Measurements from ENCODE around the gene GPX4.

Gene GPX4

GRCh38 chr19:1065606-1066109 is 38.1 kb upstream of the GPX4 start:
- Histone ChIP-seq H4K20me1 (ENCODE audit: insufficient read depth, low read length, poor library complexity, severe bottlenecking) (peaks cover 3% of the 10 kb centered on the region), H3K36me3 (ENCODE audit: insufficient read depth, low read length) (no peaks in the 10 kb centered on the region), H3K27me3 (ENCODE audit: insufficient read depth, low read length, poor library complexity, severe bottlenecking) (no peaks in the 10 kb centered on the region), H3K79me2 (ENCODE audit: insufficient read depth, low read length) (peaks cover 30% of the 10 kb centered on the region; the same call in 1 of the 2 replicates), H2AFZ (ENCODE audit: low read length) (no peak overlapping the region), H3F3A (ENCODE audit: low read depth) (no peaks in the 10 kb centered on the region), H3K4me1 (ENCODE audit: insufficient read depth, low read length, poor library complexity, severe bottlenecking) (peaks cover 23% of the 10 kb centered on the region), H3K9ac (ENCODE audit: low read depth, low read length, poor library complexity, severe bottlenecking) (no peak overlapping the region), H3K4me2 (ENCODE audit: low read depth, low read length, poor library complexity, severe bottlenecking) (peak overlapping the region; percentile 86), H3K9me3 (ENCODE audit: insufficient read depth, low read depth, low read length) (no peaks in the 10 kb centered on the region), H3K9me2 (replicated peaks; ENCODE audit: low read depth, low read length) (no peaks in the 10 kb centered on the region), H3K4me3 (ENCODE audit: low read length, poor library complexity, severe bottlenecking) (peak overlapping the region; percentile 40)
- TF ChIP-seq CTCF (conservative IDR thresholded peaks at IDR 0.05; ENCODE audit: low read length): no peak
- no peak for TF ChIP-seq EZH2phosphoT487 (IDR thresholded peaks at IDR 0.05; ENCODE audit: borderline replicate concordance)

GRCh38 chr19:1066251-1066747 is 37.5 kb upstream of the GPX4 start:
- Histone ChIP-seq H3K9me2 (replicated peaks; ENCODE audit: low read depth, low read length) (no peaks in the 10 kb centered on the region), H3K79me2 (ENCODE audit: insufficient read depth, low read length) (peaks cover 34% of the 10 kb centered on the region; the same call in 1 of the 2 replicates), H2AFZ (ENCODE audit: low read length) (no peak overlapping the region), H3K4me3 (ENCODE audit: low read length, poor library complexity, severe bottlenecking) (peak overlapping the region; percentile 84), H3K27me3 (ENCODE audit: insufficient read depth, low read length, poor library complexity, severe bottlenecking) (no peaks in the 10 kb centered on the region), H4K20me1 (ENCODE audit: insufficient read depth, low read length, poor library complexity, severe bottlenecking) (peaks cover 3% of the 10 kb centered on the region), H3F3A (ENCODE audit: low read depth) (no peaks in the 10 kb centered on the region), H3K9ac (ENCODE audit: low read depth, low read length, poor library complexity, severe bottlenecking) (peak overlapping the region; percentile 80), H3K9me3 (ENCODE audit: insufficient read depth, low read depth, low read length) (no peaks in the 10 kb centered on the region), H3K36me3 (ENCODE audit: insufficient read depth, low read length) (no peaks in the 10 kb centered on the region), H3K4me2 (ENCODE audit: low read depth, low read length, poor library complexity, severe bottlenecking) (peak overlapping the region; percentile 86), H3K4me1 (ENCODE audit: insufficient read depth, low read length, poor library complexity, severe bottlenecking) (peaks cover 23% of the 10 kb centered on the region)
- TF ChIP-seq CTCF (conservative IDR thresholded peaks at IDR 0.05; ENCODE audit: low read length) (no peak), EZH2phosphoT487 (IDR thresholded peaks at IDR 0.05; ENCODE audit: borderline replicate concordance) (no peak)

DNA sequence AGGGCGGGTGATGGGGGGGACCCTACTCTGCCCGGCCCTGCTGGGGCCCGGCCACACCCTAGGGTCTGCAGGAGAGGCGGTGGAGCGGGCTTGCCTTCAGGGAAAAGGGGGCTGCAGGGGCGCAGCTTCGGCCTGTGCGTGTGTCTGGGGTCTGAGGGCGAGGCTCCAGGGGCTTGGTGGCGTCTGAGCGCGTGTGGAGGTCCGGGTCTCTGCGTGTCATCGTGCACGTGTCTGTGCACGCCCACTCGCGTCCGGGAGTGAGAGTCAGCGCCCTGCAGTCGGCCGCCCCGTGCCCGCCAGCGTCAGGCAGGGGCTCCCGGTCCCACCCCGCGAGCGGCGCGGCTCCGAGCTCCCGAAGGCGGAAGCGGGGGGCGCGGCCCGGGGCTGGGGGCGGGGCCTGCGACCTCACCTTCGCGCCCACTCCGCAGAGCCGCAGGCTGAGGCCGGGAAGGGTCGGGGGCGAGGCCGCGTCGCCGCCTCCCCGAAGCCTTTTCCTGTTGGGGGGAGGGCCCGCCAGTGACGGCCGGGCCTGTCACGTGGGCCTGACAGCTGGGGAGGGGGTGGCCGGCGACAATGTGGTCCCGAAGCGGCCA is 37.0 kb upstream of the GPX4 start, which contains the start of gene ARHGAP45:
Gene ARHGAP45 (plus strand): TSS at position 420 of the 593 bp plus-strand sequence. CDS start 239 bp downstream, outside the sequence.
- peak within 1 kb of the TSS; percentile 86 for H3K4me2 ChIP-seq (ENCODE audit: low read depth, low read length, poor library complexity, severe bottlenecking)
- H3K36me3 ChIP-seq (ENCODE audit: insufficient read depth, low read length): no peaks in the 10 kb centered on the region
- peaks cover 34% of the 10 kb centered on the region; the same call in 1 of the 2 replicates for H3K79me2 ChIP-seq (ENCODE audit: insufficient read depth, low read length)
- no peaks in the 10 kb centered on the region for H3K9me2 ChIP-seq (replicated peaks; ENCODE audit: low read depth, low read length)
- peak within 1 kb of the TSS; percentile 51 for H2AFZ ChIP-seq (ENCODE audit: low read length)
- peaks cover 3% of the 10 kb centered on the region for H4K20me1 ChIP-seq (ENCODE audit: insufficient read depth, low read length, poor library complexity, severe bottlenecking)
- TF ChIP-seq EZH2phosphoT487 (IDR thresholded peaks at IDR 0.05; ENCODE audit: borderline replicate concordance) (no peak), CTCF (conservative IDR thresholded peaks at IDR 0.05; ENCODE audit: low read length) (no peak)
- H3K27me3 ChIP-seq (ENCODE audit: insufficient read depth, low read length, poor library complexity, severe bottlenecking): no peaks in the 10 kb centered on the region
- peak within 1 kb of the TSS; percentile 84 for H3K4me3 ChIP-seq (ENCODE audit: low read length, poor library complexity, severe bottlenecking)
- peak within 1 kb of the TSS; percentile 80 for H3K9ac ChIP-seq (ENCODE audit: low read depth, low read length, poor library complexity, severe bottlenecking)
- peaks cover 23% of the 10 kb centered on the region for H3K4me1 ChIP-seq (ENCODE audit: insufficient read depth, low read length, poor library complexity, severe bottlenecking)
- no peaks in the 10 kb centered on the region for H3K9me3 ChIP-seq (ENCODE audit: insufficient read depth, low read depth, low read length)
- H3F3A ChIP-seq (ENCODE audit: low read depth): no peaks in the 10 kb centered on the region
